Spleen (tissue), 7 donors: Measurements from ENCODE around the gene TAF4.

Experiments used
- POLR2A ChIP-seq, 3 donors: fragments of 450-650 bp; IDR thresholded peaks; one replicate each; pipeline ENCODE4 v1.5.1; 2017; ENCODE audit warnings: antibody characterized with exemption in 3 of 3, mild to moderate bottlenecking in 1 of 3
- TF ChIP-seq, protein P1 (sequence below), 11 experiments: fragments of 200-600 bp in 7 of 11; fragments of 450-650 bp in 4 of 11; sonication (generic) in 4 of 11; IDR thresholded peaks in 8 of 11; conservative IDR thresholded peaks in 3 of 11; 1 replicate in 7 of 11; 2 replicates in 4 of 11; pipeline versions ENCODE4 v1.4.0 to v1.8.0; 2016 to 2021; ENCODE audit warnings: antibody characterized with exemption in 11 of 11, inconsistent platforms in 4 of 11, mild to moderate bottlenecking in 1 of 11
- donor health status: DM: no; HTN: no; CAD: no; lungs with moderate emphysema.
- donor health status: DM: no; HTN: no; CAD: no.
- donor health status: DM: no; HTN: no; CAD: no.

GRCh38 chr20:62020935-62021701, 44.6 kb downstream of the TAF4 start:
- TF ChIP-seq, protein P1, sequence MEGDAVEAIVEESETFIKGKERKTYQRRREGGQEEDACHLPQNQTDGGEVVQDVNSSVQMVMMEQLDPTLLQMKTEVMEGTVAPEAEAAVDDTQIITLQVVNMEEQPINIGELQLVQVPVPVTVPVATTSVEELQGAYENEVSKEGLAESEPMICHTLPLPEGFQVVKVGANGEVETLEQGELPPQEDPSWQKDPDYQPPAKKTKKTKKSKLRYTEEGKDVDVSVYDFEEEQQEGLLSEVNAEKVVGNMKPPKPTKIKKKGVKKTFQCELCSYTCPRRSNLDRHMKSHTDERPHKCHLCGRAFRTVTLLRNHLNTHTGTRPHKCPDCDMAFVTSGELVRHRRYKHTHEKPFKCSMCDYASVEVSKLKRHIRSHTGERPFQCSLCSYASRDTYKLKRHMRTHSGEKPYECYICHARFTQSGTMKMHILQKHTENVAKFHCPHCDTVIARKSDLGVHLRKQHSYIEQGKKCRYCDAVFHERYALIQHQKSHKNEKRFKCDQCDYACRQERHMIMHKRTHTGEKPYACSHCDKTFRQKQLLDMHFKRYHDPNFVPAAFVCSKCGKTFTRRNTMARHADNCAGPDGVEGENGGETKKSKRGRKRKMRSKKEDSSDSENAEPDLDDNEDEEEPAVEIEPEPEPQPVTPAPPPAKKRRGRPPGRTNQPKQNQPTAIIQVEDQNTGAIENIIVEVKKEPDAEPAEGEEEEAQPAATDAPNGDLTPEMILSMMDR (IDR thresholded peaks at IDR 0.05 in 8 of 11, conservative IDR thresholded peaks at IDR 0.05 in 3 of 11) = no peak
- TF ChIP-seq POLR2A (IDR thresholded peaks at IDR 0.05) = no peak
